ENCODE measurements around the gene PTPN4.

- TF ChIP-seq CTCF (IDR thresholded peaks at IDR 0.05) (no peak), ZFX (IDR thresholded peaks at IDR 0.05; ENCODE audit: borderline replicate concordance) (no peak)
Observed at GRCh38 chr2:120012363-120012762, 252.6 kb downstream of the PTPN4 start.

Measured in 22Rv1 (cell line).